Measurements from ENCODE around the gene ARID3C.

- TF ChIP-seq EZH2phosphoT487 (IDR thresholded peaks at IDR 0.05; ENCODE audit: borderline replicate concordance) (no peak), POLR2AphosphoS5 (IDR thresholded peaks at IDR 0.05; ENCODE audit: low read depth, low read length) (no peak), ZFX (IDR thresholded peaks at IDR 0.05) (no peak), SP1 (IDR thresholded peaks at IDR 0.05; ENCODE audit: low read depth) (no peak), CTCF (IDR thresholded peaks at IDR 0.05 in 2 of 3, conservative IDR thresholded peaks at IDR 0.05 in 1 of 3; ENCODE audit: borderline replicate concordance in 1 of 3, insufficient read depth in 1 of 3, low read depth in 2 of 3, low read length in 2 of 3) (no peak), EZH2 (IDR thresholded peaks at IDR 0.05) (no peak), JUND (IDR thresholded peaks at IDR 0.05) (no peak), POLR2A (IDR thresholded peaks at IDR 0.05; ENCODE audit: borderline replicate concordance, extremely low read depth, insufficient read depth, insufficient read length) (no peak), CEBPB (IDR thresholded peaks at IDR 0.05; ENCODE audit: low read depth) (no peak), ATF3 (IDR thresholded peaks at IDR 0.05) (no peak), ZBTB33 (IDR thresholded peaks at IDR 0.05; ENCODE audit: extremely low read depth, insufficient replicate concordance, low read length) (no peak), YY1 (IDR thresholded peaks at IDR 0.05; ENCODE audit: extremely low read depth, insufficient replicate concordance, low read depth, low read length) (no peak)
Observed at GRCh38 chr9:34590381-34591247, 38.3 kb downstream of the ARID3C start.

All from HCT116 (cell line).